GM19324 (cell line): ENCODE results near the gene BCAS2.

Source experiments
- ATAC-seq: cut with Tn5 transposase; IDR thresholded peaks from one replicate; pipeline ENCODE4 v1.9.1; 2021; ENCODE audit warnings: mild to moderate bottlenecking, moderate library complexity; ENCODE audit not compliant: unreplicated experiment, low FRiP score

Gene BCAS2

DNA sequence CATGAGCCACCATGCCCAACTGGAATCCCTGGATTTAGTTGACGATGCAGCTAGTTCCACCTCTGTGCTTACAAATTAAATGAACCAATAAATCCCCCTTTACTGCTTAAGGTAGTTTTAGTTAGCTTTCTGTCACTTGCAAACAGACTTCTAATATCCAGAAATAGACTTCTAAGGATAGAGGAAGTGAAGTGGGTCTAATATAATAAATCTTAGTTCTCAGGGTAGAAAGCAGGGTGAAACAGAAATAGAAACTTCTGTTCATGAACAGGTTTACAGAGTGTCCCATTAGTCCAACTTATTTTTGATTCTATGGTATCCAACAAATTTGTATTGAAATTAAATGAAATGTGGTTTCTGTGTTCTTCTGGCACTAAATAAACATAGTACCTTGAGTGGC is 20.1 kb downstream of the BCAS2 start:
- ATAC-seq, result no peak

DNA sequence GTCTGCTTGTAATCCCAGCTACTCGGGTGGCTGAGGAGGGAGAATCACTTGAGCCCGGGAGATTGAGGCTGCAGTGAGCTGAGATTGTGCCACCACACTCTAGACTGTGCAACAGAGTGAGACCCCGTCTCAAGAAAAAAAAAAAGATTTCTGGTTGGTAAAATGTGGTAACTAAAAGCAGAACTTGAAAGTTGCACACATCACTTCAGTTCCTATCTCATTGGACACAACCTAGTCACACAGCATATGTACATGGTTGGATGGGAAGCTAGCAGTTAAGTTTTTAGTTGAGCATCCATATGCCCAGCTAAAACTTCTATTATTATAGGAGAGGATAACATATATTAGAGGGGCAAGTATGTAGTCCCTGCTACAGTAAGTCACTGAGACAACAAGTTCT is 22.1 kb downstream of the BCAS2 start:
- no peak for ATAC-seq

DNA sequence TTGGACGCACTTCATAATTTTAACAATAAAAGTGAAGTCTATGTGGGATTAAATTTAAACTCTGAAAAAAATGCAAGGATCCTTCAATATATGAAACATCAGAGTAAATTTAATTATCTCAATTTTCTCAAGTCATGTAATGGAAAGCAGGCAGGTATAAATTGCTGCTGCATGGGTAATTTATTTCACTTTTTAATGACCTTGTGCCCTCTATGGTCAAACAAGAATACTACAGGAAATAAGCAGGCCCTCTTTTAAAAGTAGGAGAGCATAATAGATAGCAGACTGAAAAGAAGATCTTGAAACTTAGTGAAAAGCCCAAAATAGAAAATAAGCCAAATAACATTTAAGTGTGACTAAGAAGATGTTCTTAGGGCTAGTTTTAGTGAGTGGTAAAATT is 22.9 kb downstream of the BCAS2 start:
- no peak for ATAC-seq

DNA sequence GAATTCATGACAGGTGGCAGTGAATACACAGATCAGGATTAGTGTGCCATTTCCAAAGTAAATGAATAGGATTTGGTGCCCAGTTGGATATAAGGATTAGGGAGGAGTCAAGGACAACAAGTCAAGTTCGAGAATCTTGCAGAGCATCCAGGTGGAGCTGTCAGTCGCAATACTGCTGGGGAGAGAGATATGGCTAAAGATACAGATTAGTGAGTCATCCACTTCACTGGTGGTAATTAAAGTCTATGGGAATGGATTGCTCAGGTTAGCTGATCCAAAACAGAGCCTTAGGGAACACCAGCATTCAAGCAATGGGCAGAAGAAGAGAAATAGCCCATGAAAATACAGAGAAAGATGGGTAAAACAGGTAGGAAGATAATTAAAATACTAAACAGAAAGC is 26.8 kb downstream of the BCAS2 start:
- ATAC-seq, result no peak

DNA sequence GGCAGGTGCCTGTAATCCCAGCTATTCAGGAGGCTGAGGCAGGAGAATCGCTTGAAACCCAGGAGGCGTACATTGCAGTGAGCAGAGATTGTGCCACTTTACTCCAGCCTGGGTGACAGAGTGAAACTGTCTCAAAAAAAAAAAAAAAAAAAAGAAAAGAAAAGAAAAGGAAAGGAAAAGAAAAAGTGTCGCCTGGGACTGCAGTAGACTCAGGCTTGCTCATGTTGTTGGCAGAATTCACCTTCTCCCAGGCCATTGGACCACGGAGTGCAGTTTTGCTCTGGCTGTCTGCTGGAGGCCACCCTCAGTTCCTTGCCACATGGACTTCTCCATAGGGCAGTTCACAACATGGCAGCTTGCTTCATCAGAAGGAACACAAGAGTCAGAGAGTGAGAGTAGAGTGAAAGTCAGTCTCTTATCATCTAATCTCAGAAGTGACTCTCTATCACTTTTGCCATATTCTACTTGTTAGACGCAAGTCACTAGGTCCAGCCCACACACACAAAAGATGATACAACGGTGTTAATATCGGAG is 29.2 kb downstream of the BCAS2 start:
- ATAC-seq, result no peak

DNA sequence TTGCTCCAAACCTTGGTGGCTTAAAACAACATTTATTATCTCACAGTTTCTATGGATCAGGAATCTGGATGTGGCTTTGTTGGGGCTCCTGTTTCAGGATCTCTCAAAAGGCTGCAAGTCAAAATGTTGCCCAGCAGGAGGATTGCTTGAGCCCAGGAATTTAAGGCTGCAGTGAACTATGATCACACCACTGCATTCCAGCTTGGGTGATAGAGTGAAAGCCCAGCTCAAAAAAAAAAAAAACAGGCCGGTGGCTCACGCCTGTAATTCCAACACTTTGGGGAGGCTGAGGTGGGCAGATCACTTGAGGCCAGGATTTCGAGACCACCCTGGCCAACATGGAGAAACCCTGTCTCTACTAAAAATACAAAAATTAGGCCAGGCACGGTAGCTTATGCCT is 30.0 kb downstream of the BCAS2 start:
- ATAC-seq, result no peak

DNA sequence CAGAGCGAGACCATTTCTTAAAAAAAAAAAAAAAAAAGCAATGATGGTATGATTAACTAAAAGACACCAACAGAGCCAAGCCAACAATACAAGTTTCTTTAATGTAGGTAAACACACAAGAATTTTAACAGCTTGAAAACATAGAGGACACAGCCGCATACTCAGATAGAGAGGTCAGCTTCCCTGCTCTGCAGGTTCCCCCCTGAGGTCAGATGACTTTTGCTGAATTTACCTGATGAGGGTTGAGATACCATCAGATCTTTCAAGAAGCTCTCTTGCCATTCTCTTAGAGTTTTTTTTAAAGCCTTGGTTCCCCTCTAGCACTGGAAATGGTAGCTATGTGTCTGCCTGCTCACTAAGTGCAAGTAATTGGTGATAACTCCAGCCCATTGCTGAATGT is 31.1 kb downstream of the BCAS2 start:
- no peak for ATAC-seq

DNA sequence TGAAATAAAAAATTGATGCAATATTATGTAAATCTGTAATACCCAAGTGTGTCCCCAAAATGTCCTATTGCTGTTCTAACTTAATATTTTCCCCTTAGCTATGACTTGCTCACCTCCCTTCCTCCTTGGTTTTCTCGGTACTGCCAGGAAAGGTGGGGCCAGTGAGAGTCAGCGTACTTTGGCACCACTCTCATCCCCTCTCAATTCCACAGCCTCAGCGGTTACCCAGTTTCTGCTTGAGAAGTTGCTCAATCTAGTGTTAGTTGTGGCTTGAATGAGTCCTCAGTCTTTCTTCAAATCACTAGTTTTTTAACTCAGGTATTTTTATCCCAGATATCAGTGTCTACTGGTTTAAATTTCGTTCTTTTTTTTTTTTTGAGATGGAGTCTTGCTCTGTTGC is 32.3 kb downstream of the BCAS2 start:
- no peak for ATAC-seq

DNA sequence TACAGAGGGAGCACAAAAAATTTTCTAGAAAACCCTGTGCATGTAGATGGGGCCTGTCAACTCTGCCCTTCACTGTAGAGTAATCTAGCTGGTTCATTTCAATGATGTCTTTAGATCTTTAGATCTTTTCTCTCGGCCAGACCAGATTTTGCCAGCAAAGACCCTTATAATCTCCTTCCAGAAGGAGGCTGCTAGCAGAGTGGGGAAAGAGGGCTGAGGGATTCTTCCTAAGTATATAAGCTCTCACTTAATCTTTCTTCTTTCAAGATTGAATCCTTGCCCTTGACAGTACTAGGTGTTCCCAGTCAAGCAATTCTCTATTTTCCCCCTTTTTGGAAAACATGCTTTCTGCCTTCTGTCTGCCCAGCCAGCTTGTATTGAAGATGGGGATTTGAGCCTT is 34.3 kb downstream of the BCAS2 start:
- ATAC-seq, result no peak

DNA sequence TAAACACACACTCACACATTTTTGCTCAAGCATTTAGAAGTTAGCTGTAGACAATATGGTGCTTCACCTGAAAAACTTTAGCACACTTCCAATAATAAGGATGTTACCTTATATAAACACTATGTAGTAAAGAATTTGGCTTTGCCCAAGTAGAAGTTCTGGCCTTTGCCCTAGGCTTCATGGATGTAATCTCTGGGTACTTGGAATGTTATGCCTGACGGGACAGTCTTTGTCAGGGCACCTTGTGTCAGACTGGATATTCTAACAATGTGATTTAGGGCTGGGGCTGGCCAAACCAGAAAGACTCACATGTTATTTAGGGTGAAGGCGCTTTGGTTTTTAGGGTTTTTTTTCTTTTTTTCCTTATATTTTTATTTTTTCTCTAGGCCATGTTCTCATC is 35.6 kb downstream of the BCAS2 start:
- ATAC-seq, result no peak

DNA sequence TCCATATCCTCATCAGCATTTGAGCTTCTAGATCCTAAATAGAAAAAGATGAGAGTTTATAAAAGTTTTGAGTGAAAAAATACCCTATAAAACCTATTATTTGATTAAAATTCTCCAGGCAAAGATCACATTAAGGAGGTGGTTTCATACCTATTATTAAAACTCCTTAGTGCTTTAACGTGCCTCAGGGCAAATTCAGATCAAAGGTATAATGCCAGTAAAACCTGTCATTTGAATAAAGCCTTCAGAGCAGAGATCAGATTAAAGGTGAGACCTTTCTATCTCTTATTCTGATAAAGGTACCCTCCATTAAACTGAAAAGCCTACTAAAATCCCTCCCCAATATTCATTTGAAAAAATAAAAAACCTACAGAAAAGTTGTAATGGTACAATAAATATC is 36.1 kb downstream of the BCAS2 start:
- no peak for ATAC-seq

DNA sequence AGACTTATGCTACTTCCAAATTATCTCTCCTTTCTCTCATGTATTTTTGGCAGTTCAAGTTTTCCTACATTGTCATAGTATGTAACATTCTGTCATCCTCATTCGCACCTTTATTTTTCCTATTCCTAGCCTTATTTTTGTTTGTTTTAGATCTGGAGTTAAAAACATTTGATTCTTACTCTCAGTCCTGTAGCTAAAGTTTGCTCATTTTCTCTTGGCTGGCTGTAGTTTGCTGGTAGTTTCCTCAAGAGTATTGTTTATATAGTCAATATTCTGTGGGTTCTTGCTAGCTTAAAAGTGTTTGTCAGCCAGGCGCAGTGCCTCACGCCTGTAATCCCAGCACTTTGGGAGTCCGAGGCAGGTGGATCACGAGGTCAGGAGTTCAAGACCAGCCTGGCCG is 40.6 kb downstream of the BCAS2 start:
- no peak for ATAC-seq

DNA sequence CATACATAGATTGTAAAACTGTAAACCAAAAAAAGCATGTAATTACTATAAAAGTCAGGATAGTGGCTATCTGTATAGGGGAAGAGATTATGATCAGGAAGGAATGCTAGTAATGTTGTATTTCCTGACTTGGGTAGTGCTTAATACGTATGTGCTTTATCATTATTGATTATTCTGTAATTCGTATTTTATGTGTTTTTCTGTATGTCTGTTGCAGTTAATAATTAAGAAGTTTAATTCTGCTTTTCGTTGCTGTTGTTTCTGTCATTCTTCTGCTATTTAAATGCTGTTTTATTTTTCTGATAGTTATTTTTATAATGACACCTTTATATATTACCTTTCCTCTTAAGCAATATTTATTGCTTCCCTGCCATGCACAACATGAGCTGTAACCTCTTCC is 41.1 kb downstream of the BCAS2 start:
- no peak for ATAC-seq

DNA sequence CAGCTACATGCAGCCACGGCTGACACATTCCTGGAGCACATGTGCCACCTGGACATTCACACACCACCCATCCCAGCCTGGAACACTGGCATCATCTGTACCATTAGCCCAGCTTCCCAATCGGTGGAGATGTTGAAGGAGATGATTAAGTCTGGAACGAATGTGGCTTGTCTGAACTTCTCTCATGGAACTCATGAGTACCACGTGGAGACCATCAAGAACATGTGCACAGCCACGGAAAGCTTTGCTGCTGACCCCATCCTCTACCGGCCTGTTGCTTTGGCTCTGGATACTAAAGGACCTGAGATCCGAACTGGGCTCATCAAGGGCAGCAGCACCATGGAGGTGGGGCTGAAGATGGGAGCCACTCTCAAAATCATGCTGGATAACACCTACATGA is 45.4 kb downstream of the BCAS2 start:
- ATAC-seq, result no peak

DNA sequence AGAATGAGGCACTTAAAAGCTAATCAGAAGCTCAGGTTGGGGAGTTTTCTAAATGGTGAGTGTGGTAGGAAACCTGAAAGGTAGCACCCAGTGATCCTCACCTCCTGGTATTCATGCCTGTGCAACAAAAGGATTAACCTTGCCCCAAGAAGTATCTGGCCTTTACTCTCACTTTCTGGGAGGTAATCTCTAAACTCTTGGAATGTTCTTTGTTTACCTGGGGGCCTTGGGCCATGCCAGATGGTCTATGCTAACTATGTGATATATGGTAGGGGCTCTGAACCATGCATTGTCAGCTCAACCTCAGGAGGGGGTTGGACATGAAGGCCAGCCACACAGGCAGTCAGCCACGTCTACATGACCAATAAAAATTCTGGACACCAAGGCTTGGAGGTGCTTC is 46.0 kb downstream of the BCAS2 start:
- no peak for ATAC-seq

DNA sequence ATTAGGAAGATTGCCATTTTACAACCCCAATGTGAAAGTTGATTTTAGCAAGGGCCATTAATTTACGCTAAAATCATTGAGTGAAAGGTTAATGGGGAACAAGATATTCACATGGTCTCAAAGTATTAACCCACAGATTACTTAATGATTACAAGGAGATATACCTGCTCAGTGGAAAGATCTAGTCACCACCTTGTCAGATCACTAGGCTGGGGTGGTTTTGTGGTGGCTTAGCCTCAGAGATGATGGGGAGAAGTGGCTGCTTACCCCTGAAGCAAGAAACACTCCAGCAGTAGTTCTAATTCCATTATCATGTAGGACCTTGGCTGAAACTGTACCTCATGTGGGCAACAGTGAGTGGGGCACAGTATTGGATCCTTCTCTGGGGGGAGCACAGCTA is 50.3 kb downstream of the BCAS2 start:
- ATAC-seq, result no peak

DNA sequence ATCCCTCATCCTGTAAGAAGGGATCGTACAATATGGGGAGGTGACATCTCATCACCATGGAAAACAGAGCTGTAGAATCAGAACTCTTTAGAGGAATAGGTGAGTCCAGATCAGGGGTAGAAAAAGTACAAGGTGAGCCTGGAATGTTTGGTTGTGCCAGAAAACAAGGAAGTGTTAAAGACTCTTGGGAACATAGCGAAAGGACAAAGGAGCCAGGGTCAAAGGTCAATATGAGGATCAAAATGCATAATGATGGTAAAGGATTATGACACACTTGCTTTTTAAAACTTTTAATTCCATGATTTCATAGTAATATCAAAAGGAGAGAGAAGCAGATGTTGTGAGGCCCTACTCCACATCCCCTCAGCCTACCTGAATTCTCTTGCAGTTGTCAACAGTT is 51.2 kb downstream of the BCAS2 start:
- no peak for ATAC-seq

DNA sequence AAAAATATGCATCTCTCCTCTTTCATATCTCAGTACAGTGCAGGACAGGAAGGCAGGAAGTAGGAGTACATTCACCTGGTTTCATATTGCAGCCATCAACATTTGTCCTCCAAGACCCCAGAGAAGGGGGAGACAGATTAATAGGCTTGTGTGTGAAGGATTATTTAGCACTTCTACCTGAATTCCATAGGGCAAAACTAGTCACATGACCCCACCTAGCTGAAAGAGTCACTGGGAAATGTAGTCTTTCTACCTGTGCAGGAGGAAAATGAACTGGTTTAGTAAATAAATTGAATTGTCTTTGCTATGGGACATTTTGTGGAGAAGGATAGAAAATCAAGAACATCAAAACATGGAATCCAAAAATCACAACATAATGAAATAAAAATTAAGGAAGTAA is 56.5 kb downstream of the BCAS2 start:
- no peak for ATAC-seq

DNA sequence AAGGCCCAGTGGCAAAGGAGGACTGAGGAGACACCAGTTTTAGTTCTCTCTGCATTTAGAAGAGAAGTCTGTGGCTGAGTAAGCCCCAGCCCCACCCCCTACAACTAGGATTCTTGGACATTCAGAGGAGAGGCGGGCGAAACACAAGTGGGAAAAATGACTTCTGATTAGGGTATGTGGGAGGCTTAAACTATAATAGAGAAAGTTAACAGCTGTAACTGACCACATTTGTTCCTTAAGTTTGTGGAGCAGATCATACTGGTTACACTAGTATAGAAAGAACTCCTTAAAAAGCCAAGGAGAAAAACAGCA is 59.2 kb downstream of the BCAS2 start:
- no peak for ATAC-seq

DNA sequence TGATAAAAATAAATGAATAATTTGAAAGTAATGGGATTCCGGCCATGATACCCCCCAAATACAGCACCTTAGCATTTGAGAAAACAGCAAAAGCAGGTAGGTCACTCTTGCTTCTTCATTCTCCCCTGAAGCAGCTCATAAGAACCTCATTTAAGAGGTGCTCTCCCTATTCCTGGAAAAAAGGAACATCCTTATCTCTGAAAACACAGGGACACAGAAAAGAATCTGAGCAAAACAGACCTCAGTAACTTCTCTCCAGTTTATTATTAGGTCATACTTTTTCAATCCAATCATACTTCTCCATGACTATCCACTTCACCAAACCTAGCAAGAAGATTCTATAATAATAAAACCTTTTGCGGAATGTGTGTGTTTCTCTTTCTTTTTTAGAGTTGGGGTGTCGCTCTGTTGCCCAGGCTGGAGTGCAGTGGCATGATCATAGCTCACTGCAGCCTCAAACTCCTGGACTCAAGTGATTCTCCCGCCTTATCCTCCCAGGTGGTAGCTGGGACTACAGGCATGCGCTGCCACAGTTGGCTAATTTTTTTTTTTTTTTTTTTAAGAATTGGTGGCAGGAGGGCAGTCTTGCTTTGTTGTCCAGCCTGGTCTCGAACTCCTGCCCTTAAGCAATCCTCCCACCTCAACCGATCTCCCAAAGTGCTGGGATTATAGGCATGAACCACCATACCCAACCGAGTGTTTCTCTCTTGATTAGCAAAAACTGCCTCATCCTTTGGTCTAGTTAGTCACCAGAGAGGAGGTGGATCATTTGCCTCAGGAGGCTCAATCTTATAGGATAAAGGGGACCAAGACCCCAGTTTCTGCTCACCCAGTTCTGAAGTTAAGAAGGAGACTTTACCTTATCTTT is 59.8 kb downstream of the BCAS2 start:
- no peak for ATAC-seq
